ENCODE results near the gene DNM3.

DNM3 gene

DNA sequence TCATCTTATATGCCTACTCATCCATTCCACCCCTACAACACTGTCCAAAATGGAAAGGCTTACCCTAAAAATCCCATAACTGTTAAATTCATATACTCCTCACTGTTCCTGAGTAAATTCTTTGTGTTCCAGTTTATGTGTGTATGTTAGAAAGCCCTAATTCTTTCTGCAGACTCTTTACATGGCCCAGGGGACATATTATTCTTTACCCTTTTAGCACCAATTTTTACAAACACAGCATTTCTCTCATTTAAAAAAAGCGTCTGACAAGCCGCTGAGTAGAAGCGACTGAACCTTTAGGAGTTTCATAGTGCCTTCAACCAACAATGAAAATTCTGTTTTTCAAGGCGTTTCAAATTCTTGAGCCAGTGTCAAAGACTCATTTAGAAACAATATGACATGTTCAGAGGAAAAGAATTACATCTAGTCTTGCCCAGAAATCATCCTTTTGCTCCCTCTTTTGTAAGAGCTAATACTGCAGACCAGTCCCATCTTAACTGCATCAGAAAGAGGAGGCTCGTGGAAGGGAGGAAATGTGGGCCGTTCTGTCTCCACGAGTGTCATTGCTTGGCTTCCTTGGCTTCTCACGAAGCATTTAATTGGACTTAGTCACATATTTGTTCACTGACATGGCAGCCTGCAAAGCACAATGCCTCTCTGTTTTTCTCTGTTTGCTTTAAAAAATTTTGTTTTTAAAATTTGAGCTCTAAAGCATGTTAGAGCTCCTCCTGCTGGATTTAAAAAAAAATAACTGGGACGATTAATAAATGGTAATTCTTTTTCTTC lies 557.9 kb downstream of the DNM3 start:
- Histone ChIP-seq H3K4me1 (ENCODE audit: insufficient read depth, low read length) (peaks cover 14% of the 10 kb centered on the region), H3K36me3 (ENCODE audit: insufficient read depth, low read depth, low read length) (no peaks in the 10 kb centered on the region), H3K4me3 (ENCODE audit: low read length) (no peak overlapping the region), H3K27ac (ENCODE audit: low read length) (no peak overlapping the region), H3K27me3 (ENCODE audit: insufficient read depth, low read length) (no peaks in the 10 kb centered on the region), H3K9me3 (ENCODE audit: insufficient read depth, low read depth, low read length) (no peaks in the 10 kb centered on the region), H3K9ac (ENCODE audit: low read depth, low read length) (no peak overlapping the region)

DNA sequence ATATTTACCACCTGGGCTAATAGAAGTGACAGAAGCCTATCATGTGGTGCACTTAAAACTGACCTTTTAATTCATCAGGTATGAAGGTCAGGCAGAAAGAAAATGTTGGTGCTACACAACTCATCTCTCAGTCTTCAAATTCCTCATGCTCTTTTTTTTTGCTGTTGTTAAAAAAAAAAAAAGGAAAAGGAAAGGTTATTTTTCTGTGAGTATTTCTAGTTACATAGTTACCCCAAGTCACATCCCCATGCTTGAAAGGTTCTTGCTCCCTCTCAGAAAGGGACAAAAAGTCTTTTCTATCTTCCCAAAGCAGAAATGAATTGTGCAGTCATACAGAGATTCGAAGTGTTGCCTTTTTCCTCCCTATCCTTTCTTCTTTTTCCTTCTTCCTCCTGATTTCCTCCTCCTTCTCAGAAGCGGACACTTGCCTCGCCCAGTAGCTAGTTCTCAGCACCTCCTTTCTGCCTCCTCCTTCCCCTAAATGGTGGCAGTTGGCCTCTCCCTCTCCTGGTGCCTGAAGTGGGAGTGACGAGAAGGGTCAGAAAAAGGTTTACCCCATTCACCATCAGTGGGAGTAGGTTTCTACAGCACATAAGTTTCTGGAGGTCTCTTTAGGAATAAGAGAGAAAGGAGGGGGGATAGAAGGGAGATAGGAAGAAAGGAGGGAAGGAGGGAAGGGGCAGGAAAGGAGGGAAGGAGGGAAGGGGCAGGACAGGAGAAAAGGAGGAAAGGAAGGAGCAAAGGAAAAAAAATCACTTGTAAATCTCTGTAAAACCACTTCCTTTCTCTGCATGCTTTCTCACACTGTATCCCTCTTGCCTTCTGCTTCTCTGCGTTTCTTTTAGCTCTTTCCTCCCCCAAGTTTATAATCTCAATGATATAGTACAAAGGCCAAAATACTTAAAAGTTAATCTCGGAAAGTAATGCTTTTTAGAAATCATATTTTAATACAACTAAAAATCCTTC lies 558.7 kb downstream of the DNM3 start:
- Histone ChIP-seq H3K9ac (ENCODE audit: low read depth, low read length) (no peak overlapping the region; the same call in 1 of the 2 replicates), H3K27ac (ENCODE audit: low read length) (no peak overlapping the region), H3K36me3 (ENCODE audit: insufficient read depth, low read depth, low read length) (no peaks in the 10 kb centered on the region), H3K27me3 (ENCODE audit: insufficient read depth, low read length) (no peaks in the 10 kb centered on the region), H3K9me3 (ENCODE audit: insufficient read depth, low read depth, low read length) (no peaks in the 10 kb centered on the region), H3K4me3 (ENCODE audit: low read length) (no peak overlapping the region), H3K4me1 (ENCODE audit: insufficient read depth, low read length) (peaks cover 12% of the 10 kb centered on the region)

DNA sequence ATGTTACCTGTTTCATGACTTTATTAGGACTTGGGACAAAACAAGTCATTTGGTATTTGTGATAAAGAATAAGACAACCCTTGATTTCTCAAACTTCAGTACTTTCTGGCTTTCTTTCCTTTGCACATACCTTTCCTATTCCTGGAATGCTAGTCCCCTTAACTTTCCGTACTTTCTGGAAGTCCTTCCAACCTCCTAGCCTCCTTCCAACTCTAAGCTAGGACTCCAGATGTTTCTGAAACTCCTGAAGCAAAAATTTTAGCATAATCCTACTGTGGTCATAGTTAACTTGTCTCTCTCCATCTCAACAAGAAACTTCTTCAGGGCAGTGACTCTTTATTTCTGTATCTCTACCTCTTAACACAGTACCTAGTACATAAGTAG lies 559.4 kb downstream of the DNM3 start:
- Histone ChIP-seq H3K4me3 (ENCODE audit: low read length) (no peak overlapping the region), H3K4me1 (ENCODE audit: insufficient read depth, low read length) (peaks cover 10% of the 10 kb centered on the region), H3K27me3 (ENCODE audit: insufficient read depth, low read length) (no peaks in the 10 kb centered on the region), H3K9me3 (ENCODE audit: insufficient read depth, low read depth, low read length) (no peaks in the 10 kb centered on the region), H3K36me3 (ENCODE audit: insufficient read depth, low read depth, low read length) (no peaks in the 10 kb centered on the region), H3K27ac (ENCODE audit: low read length) (no peak overlapping the region), H3K9ac (ENCODE audit: low read depth, low read length) (no peak overlapping the region)

DNA sequence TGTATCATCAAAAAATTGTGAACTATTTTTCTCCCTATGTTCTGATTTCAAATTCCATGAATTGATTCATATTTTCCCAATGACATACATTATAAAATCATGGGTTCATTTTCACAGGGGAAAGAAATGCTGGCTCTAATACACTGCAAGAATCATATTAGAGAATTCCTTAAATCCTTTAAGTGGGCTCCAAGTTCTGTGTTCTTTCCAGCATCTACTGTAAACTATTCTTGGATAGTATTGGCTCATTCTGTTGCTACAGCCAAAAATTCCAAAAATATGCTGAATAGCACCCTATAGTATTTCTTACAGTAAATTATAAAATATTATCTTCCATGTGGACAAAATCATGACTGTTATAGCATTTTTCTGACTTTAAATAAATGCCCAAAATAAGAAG lies 560.2 kb downstream of the DNM3 start:
- no peaks in the 10 kb centered on the region for H3K27me3 ChIP-seq (ENCODE audit: insufficient read depth, low read length)
- H3K27ac ChIP-seq (ENCODE audit: low read length) = no peak overlapping the region
- H3K9me3 ChIP-seq (ENCODE audit: insufficient read depth, low read depth, low read length) = no peaks in the 10 kb centered on the region
- H3K36me3 ChIP-seq (ENCODE audit: insufficient read depth, low read depth, low read length) = no peaks in the 10 kb centered on the region
- peaks cover 8% of the 10 kb centered on the region for H3K4me1 ChIP-seq (ENCODE audit: insufficient read depth, low read length)
- H3K4me3 ChIP-seq (ENCODE audit: low read length) = no peak overlapping the region
- H3K9ac ChIP-seq (ENCODE audit: low read depth, low read length) = no peak overlapping the region

DNA sequence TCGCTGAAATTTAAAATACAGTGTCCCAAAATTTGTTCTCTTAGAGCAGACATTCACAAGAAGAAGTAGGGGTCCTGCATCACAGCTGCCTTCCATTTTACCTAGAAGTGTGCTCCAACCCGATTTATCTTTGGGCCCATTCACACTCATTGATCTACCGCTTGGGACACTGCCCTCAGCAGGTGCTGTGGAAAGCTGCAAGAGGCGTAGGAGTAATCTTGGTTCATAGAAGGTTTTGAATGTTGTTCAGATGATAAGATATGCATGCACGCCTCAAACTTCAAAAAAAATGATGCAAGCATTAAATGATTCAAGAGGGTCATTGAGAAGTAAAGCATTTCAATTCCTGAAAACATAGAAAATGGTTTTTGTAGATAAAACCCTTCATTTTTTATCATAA lies 560.6 kb downstream of the DNM3 start:
- Histone ChIP-seq H3K27me3 (ENCODE audit: insufficient read depth, low read length) (no peaks in the 10 kb centered on the region), H3K9ac (ENCODE audit: low read depth, low read length) (no peak overlapping the region), H3K4me3 (ENCODE audit: low read length) (no peak overlapping the region), H3K9me3 (ENCODE audit: insufficient read depth, low read depth, low read length) (no peaks in the 10 kb centered on the region), H3K4me1 (ENCODE audit: insufficient read depth, low read length) (peaks cover 8% of the 10 kb centered on the region), H3K27ac (ENCODE audit: low read length) (no peak overlapping the region), H3K36me3 (ENCODE audit: insufficient read depth, low read depth, low read length) (no peaks in the 10 kb centered on the region)

DNA sequence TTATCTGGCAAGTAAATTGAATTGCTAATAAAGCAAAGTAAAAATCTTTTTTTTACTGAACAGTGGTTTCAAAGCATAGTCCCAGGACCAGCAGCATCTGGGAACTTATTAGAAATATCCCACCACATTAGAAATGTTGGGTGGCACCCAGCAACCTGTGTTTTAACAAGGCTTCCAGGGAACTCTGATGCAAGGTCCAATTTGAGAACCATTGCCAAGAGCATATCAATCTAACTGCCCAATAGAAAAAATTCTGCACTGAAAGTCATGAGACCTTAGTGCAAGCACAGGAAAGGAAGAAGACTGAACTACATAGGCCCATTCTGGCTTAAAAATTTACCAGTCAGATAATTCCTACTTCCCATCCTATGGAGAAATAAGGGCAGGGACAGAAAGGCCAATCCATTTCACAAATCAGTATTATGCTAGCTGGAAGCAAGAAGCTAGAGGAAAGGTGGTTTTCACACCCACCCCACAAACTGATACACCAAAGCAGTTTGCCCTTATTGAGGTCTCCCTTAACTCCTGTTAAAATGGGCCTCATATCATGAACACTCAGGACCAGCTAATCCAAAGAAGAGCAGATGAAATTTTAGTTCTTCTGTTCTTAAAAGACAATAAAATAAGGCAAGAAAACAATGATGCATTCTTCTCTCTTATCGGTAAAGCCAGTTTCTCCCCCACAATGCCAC lies 561.7 kb downstream of the DNM3 start:
- Histone ChIP-seq H3K36me3 (ENCODE audit: insufficient read depth, low read depth, low read length) (no peaks in the 10 kb centered on the region), H3K27me3 (ENCODE audit: insufficient read depth, low read length) (no peaks in the 10 kb centered on the region), H3K9me3 (ENCODE audit: insufficient read depth, low read depth, low read length) (no peaks in the 10 kb centered on the region), H3K27ac (ENCODE audit: low read length) (no peak overlapping the region), H3K4me1 (ENCODE audit: insufficient read depth, low read length) (peaks cover 8% of the 10 kb centered on the region), H3K9ac (ENCODE audit: low read depth, low read length) (no peak overlapping the region), H3K4me3 (ENCODE audit: low read length) (no peak overlapping the region)

DNA sequence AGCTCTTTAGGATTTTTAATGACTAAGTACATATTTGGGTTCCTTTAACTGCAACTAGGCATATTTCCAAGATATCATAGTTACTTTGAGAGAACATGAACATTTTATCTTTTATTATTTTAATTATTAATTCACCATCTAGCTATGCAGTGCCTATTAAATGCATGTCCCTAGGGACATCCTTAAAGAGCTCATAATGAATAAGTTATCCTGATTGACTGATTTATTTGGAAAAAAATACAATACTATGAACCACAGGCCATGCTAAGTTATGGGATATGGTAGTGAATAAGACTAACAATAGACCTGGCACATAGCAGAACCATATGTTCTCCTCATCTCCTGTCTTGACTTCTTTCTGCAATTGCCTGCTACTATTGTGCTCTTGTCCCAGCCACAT lies 562.8 kb downstream of the DNM3 start:
- no peaks in the 10 kb centered on the region for H3K9me3 ChIP-seq (ENCODE audit: insufficient read depth, low read depth, low read length)
- H3K36me3 ChIP-seq (ENCODE audit: insufficient read depth, low read depth, low read length) = no peaks in the 10 kb centered on the region
- H3K4me3 ChIP-seq (ENCODE audit: low read length) = no peak overlapping the region
- H3K27me3 ChIP-seq (ENCODE audit: insufficient read depth, low read length) = no peaks in the 10 kb centered on the region
- peaks cover 8% of the 10 kb centered on the region for H3K4me1 ChIP-seq (ENCODE audit: insufficient read depth, low read length)
- no peak overlapping the region for H3K27ac ChIP-seq (ENCODE audit: low read length)
- H3K9ac ChIP-seq (ENCODE audit: low read depth, low read length) = no peak overlapping the region

DNA sequence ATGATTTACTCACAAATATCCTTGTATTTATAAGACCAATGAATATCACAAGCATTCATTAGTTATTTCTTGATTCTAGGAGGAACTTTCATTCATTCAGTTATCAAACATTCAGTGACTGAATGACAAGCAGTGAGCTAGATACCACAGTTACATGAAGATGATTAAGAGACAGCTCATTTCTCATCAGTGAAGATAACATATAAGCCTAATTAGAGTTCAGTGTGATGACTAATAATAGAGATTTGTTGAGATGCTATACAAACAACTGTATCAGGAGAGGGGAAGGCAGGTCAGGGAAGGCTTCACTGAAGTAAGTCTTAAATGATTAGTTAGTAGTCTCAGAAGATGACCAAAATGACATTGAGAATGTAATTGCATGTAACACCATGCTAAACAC lies 564.6 kb downstream of the DNM3 start:
- H3K36me3 ChIP-seq (ENCODE audit: insufficient read depth, low read depth, low read length) = no peaks in the 10 kb centered on the region
- H3K27ac ChIP-seq (ENCODE audit: low read length) = no peak overlapping the region
- no peak overlapping the region for H3K4me3 ChIP-seq (ENCODE audit: low read length)
- H3K9me3 ChIP-seq (ENCODE audit: insufficient read depth, low read depth, low read length) = no peaks in the 10 kb centered on the region
- H3K4me1 ChIP-seq (ENCODE audit: insufficient read depth, low read length) = no peaks in the 10 kb centered on the region
- H3K27me3 ChIP-seq (ENCODE audit: insufficient read depth, low read length) = no peaks in the 10 kb centered on the region
- no peak overlapping the region for H3K9ac ChIP-seq (ENCODE audit: low read depth, low read length)

DNA sequence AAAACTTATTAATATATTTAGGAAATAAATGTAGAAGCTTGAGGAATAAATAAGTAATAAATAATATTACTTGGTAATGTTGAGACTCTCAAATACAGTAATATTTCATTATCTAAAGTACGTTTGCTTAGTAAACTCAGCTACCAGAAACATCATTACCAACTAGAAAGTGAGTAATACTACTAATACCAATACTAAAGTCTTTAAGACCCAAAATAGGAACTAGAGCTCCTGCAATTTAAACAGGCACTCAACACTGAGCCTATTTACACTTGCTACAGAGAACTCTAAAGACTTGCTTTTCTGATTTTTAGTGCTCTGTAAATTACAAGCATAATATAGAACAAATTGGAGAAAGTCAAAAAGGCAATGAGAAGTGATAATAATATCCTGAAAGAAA lies 565.7 kb downstream of the DNM3 start:
- Histone ChIP-seq H3K9me3 (ENCODE audit: insufficient read depth, low read depth, low read length) (no peaks in the 10 kb centered on the region), H3K27ac (ENCODE audit: low read length) (no peak overlapping the region), H3K27me3 (ENCODE audit: insufficient read depth, low read length) (no peaks in the 10 kb centered on the region), H3K9ac (ENCODE audit: low read depth, low read length) (no peak overlapping the region), H3K36me3 (ENCODE audit: insufficient read depth, low read depth, low read length) (no peaks in the 10 kb centered on the region), H3K4me1 (ENCODE audit: insufficient read depth, low read length) (no peaks in the 10 kb centered on the region), H3K4me3 (ENCODE audit: low read length) (no peak overlapping the region)

DNA sequence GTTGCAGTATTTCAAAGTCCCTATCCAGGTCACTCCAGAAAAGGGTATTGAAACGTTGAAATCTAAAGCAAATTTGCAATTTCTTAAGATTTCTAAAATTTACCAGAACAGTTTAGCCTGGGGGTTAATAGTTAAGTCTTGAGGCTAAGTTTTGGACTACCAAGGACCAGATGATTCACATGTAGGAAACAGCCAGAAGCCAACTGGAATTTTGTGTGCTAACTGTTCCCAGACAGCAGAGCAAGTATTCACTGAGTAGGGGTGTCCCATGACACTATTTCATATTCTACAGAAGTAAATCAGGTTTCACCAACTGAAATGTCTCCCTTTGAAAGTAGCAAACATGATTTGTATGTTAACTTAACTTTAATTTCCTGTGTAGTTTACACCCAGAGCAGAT lies 567.7 kb downstream of the DNM3 start:
- H3K36me3 ChIP-seq (ENCODE audit: insufficient read depth, low read depth, low read length) = no peaks in the 10 kb centered on the region
- H3K27ac ChIP-seq (ENCODE audit: low read length) = no peak overlapping the region
- H3K9me3 ChIP-seq (ENCODE audit: insufficient read depth, low read depth, low read length) = no peaks in the 10 kb centered on the region
- H3K27me3 ChIP-seq (ENCODE audit: insufficient read depth, low read length) = no peaks in the 10 kb centered on the region
- H3K4me3 ChIP-seq (ENCODE audit: low read length) = no peak overlapping the region
- H3K4me1 ChIP-seq (ENCODE audit: insufficient read depth, low read length) = no peaks in the 10 kb centered on the region
- H3K9ac ChIP-seq (ENCODE audit: low read depth, low read length) = no peak overlapping the region

DNA sequence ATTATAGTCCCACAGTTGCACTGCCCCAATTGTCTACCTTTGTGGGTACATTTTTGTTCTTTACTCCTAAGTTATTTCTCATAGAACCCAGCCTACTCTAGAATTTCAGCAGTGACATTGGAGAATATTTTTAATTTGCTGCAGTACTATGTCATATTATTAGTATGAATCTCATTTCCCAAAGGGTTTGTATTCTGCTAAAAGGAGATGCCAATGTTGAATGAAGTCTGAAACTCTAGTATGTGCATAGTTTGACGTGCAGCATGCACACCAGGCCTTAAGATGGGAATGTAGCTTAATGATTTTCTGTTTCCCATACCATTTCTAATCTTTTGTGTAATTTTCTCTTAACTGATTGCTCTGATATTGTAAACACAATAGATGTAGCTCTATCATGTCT lies 568.7 kb downstream of the DNM3 start:
- Histone ChIP-seq H3K9me3 (ENCODE audit: insufficient read depth, low read depth, low read length) (no peaks in the 10 kb centered on the region), H3K4me1 (ENCODE audit: insufficient read depth, low read length) (no peaks in the 10 kb centered on the region), H3K27ac (ENCODE audit: low read length) (no peak overlapping the region), H3K9ac (ENCODE audit: low read depth, low read length) (no peak overlapping the region), H3K36me3 (ENCODE audit: insufficient read depth, low read depth, low read length) (no peaks in the 10 kb centered on the region), H3K27me3 (ENCODE audit: insufficient read depth, low read length) (no peaks in the 10 kb centered on the region), H3K4me3 (ENCODE audit: low read length) (no peak overlapping the region)

Measured in iPS-20b (cell line).